ENCODE measurements around the gene FRMD4B.
A peak's percentile ranks its signal among the peaks of the same experiment; 100 is the strongest.

FRMD4B gene

GRCh38 chr3:69385723-69386555, at the start of gene FRMD4B:
TSS of gene FRMD4B (minus strand) at chr3:69386088. CDS start at chr3:69385989, 99 bp downstream.
- peak; percentile 42 for DNase-seq (ENCODE audit: extremely low read depth, insufficient read length)
- H3K36me3 ChIP-seq (ENCODE audit: control insufficient read depth, insufficient read depth, low read length), result no peaks in the 10 kb centered on the region
- TF ChIP-seq CTCF (IDR thresholded peaks at IDR 0.05; ENCODE audit: insufficient read depth, low read length, poor library complexity, severe bottlenecking), result peak; percentile 28
- peaks cover 2% of the 10 kb centered on the region for H3K27me3 ChIP-seq (replicated peaks; ENCODE audit: control insufficient read depth, insufficient read depth, low read length)
- 0 out of 2 replicates have a peak within 1 kb of the TSS, but pooled peaks have one; percentile 1 for H3K4me3 ChIP-seq (replicated peaks; ENCODE audit: low read depth, low read length)

GRCh38 chr3:69433969-69434325, 48.1 kb upstream of the FRMD4B start:
- Histone ChIP-seq H3K36me3 (ENCODE audit: control insufficient read depth, insufficient read depth, low read length) (no peaks in the 10 kb centered on the region), H3K4me3 (replicated peaks; ENCODE audit: low read depth, low read length) (no peak overlapping the region), H3K27me3 (replicated peaks; ENCODE audit: control insufficient read depth, insufficient read depth, low read length) (no peaks in the 10 kb centered on the region; the same call in 1 of the 2 replicates)
- DNase-seq (ENCODE audit: extremely low read depth, insufficient read length), result peak; percentile 38
- TF ChIP-seq CTCF (IDR thresholded peaks at IDR 0.05; ENCODE audit: insufficient read depth, low read length, poor library complexity, severe bottlenecking), result no peak

GRCh38 chr3:69433121-69433968, 47.5 kb upstream of the FRMD4B start:
- H3K36me3 ChIP-seq (ENCODE audit: control insufficient read depth, insufficient read depth, low read length), result no peaks in the 10 kb centered on the region
- TF ChIP-seq CTCF (IDR thresholded peaks at IDR 0.05; ENCODE audit: insufficient read depth, low read length, poor library complexity, severe bottlenecking), result no peak
- DNase-seq (ENCODE audit: extremely low read depth, insufficient read length), result peak; percentile 28
- no peak overlapping the region for H3K4me3 ChIP-seq (replicated peaks; ENCODE audit: low read depth, low read length)
- no peaks in the 10 kb centered on the region; the same call in 1 of the 2 replicates for H3K27me3 ChIP-seq (replicated peaks; ENCODE audit: control insufficient read depth, insufficient read depth, low read length)

- no peak overlapping the region for H3K4me3 ChIP-seq (replicated peaks; ENCODE audit: low read depth, low read length)
- H3K27me3 ChIP-seq (replicated peaks; ENCODE audit: control insufficient read depth, insufficient read depth, low read length), result no peaks in the 10 kb centered on the region; the same call in 1 of the 2 replicates
- no peak for TF ChIP-seq CTCF (IDR thresholded peaks at IDR 0.05; ENCODE audit: insufficient read depth, low read length, poor library complexity, severe bottlenecking)
- DNase-seq (ENCODE audit: extremely low read depth, insufficient read length), result no peak
- H3K36me3 ChIP-seq (ENCODE audit: control insufficient read depth, insufficient read depth, low read length), result no peaks in the 10 kb centered on the region
These were observed 42.9 kb upstream of the FRMD4B start for GRCh38 chr3:69428657-69429255.

- Histone ChIP-seq H3K4me3 (replicated peaks; ENCODE audit: low read depth, low read length) (no peak overlapping the region), H3K36me3 (ENCODE audit: control insufficient read depth, insufficient read depth, low read length) (no peaks in the 10 kb centered on the region), H3K27me3 (replicated peaks; ENCODE audit: control insufficient read depth, insufficient read depth, low read length) (no peaks in the 10 kb centered on the region; the same call in 1 of the 2 replicates)
- no peak for DNase-seq (ENCODE audit: extremely low read depth, insufficient read length)
- no peak for TF ChIP-seq CTCF (IDR thresholded peaks at IDR 0.05; ENCODE audit: insufficient read depth, low read length, poor library complexity, severe bottlenecking)
These were observed 41.0 kb upstream of the FRMD4B start for GRCh38 chr3:69426967-69427304.

All from GM06990 (cell line).